ENCODE measurements around the gene HTR2C. TPM values are rescaled to one million over a fixed set of nuclear protein-coding genes. Genes with fewer than 3 reads are reported as not detected.

HTR2C gene
- total RNA-seq, result not detected

- Histone ChIP-seq H3K4me1 (no peaks in the 10 kb centered on the region), H3K36me3 (no peaks in the 10 kb centered on the region), H3K9me3 (no peaks in the 10 kb centered on the region), H3K27ac (no peak within 1 kb of the TSS), H3K27me3 (peaks cover 7% of the 10 kb centered on the region), H3K4me3 (peak within 1 kb of the TSS; percentile 25 to 48)
- no peak for DNase-seq (ENCODE audit: low spot score in 2 of 2)
- intact Hi-C loops (cut with DNase I), result no loop called here
- TF ChIP-seq, protein P1, sequence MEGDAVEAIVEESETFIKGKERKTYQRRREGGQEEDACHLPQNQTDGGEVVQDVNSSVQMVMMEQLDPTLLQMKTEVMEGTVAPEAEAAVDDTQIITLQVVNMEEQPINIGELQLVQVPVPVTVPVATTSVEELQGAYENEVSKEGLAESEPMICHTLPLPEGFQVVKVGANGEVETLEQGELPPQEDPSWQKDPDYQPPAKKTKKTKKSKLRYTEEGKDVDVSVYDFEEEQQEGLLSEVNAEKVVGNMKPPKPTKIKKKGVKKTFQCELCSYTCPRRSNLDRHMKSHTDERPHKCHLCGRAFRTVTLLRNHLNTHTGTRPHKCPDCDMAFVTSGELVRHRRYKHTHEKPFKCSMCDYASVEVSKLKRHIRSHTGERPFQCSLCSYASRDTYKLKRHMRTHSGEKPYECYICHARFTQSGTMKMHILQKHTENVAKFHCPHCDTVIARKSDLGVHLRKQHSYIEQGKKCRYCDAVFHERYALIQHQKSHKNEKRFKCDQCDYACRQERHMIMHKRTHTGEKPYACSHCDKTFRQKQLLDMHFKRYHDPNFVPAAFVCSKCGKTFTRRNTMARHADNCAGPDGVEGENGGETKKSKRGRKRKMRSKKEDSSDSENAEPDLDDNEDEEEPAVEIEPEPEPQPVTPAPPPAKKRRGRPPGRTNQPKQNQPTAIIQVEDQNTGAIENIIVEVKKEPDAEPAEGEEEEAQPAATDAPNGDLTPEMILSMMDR (IDR thresholded peaks at IDR 0.05), result no peak
Observed at GRCh38 chrX:114583646-114584374, at the start of gene HTR2C. Gene HTR2C, plus strand, starts transcription at chrX:114584086. Its CDS starts 142,851 bp downstream, at chrX:114726937.

DNA sequence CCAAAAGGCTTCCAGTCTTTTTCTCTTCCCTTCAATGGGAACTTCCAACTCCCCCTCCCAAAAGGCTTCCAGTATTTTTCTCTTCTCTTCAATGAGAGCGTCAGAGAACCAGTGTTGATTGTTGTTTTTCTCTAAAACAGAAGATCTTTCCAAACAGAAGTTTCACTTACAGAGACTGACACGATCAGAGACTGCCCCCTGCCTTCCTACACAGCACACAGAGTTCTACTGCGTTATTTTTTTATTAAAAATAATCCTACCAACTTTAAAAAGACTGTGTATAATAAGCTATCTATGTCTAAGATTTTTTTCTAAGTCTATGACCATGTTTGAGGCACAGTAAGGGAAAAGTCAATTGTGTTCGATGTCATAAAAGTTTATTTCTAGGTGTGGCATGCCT, 3.5 kb upstream of the HTR2C start:
- intact Hi-C loops (cut with DNase I), result no loop called here

DNA sequence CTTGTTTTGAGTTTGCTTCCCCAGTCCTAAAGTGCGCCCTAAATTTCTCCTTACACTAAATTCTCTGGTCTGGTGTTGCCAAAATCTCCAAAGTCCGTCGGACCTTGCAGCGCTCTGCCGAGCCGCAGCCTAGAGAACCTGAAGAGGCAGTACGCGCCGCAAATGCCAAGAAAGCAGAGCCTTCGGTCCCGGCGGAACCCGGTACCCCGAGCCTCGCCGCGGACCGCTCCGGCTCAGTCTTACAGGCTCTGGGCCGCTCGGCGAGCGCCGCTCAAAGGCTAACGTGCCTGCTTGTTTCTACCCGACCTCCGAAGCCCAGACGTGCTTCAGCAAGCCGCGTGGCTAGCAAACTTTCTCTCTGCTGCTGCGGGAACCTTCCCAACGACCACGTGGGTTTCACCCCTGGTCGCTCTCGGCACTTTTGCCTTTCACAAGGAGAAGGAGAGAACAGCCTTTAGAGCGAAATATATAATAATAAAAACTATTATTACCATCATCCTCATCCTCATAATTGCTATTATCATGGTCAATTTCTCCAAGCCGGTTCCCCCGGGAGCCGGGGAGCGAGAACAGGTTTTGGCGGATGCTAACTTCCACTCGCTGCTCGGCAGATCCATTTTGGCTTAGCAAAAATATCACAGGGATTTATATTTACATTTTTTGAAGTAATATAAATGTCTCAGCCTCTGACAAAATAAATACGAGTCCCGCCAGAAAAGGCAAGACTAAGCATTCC, 2.2 kb upstream of the HTR2C start:
- DNase-seq (ENCODE audit: low spot score in 2 of 2), result no peak
- Histone ChIP-seq H3K27ac (no peak overlapping the region), H3K27me3 (peaks cover 7% of the 10 kb centered on the region), H3K9me3 (no peaks in the 10 kb centered on the region), H3K36me3 (no peaks in the 10 kb centered on the region), H3K4me1 (no peaks in the 10 kb centered on the region), H3K4me3 (peak overlapping the region in 1 of 2 donors; percentile 41)
- TF ChIP-seq, protein P1 (IDR thresholded peaks at IDR 0.05), result no peak
- intact Hi-C loops (cut with DNase I), result no loop called here

More for the DNA sequence above, 3.5 kb upstream of the HTR2C start:
- Histone ChIP-seq H3K27ac (no peak overlapping the region), H3K4me3 (no peak overlapping the region), H3K4me1 (no peaks in the 10 kb centered on the region), H3K36me3 (no peaks in the 10 kb centered on the region), H3K9me3 (no peaks in the 10 kb centered on the region), H3K27me3 (peaks cover 7% of the 10 kb centered on the region)
- no peak for DNase-seq (ENCODE audit: low spot score in 2 of 2)
- TF ChIP-seq, protein P1 (IDR thresholded peaks at IDR 0.05), result no peak

DNA sequence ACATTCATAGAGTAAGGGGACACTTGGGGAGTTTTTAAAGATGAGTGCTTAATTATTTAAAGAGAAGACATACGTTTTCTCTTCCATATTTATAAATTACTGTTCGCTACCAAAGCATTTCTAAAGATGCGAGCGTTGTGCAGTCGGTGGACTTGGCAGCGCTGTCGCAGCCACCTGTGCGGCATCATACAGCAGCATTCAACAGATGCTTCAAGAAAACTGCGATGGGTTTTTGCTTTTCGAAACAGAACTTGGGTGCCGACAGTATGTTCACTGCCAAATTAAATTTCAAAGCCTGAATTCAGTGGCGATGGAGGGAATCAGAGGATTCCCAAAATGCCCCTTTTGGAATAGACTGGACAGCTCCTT, 1.6 kb upstream of the HTR2C start:
- TF ChIP-seq, protein P1 (IDR thresholded peaks at IDR 0.05), result no peak
- no peak overlapping the region for H3K27ac ChIP-seq
- H3K9me3 ChIP-seq, result no peaks in the 10 kb centered on the region
- intact Hi-C loops (cut with DNase I), result no loop called here
- no peak overlapping the region for H3K4me3 ChIP-seq
- H3K4me1 ChIP-seq, result no peaks in the 10 kb centered on the region
- no peak for DNase-seq (ENCODE audit: low spot score in 2 of 2)
- H3K36me3 ChIP-seq, result no peaks in the 10 kb centered on the region
- H3K27me3 ChIP-seq, result peaks cover 7% of the 10 kb centered on the region

GRCh38 chrX:114582698-114583395, 1.0 kb upstream of the HTR2C start:
- intact Hi-C loops (cut with DNase I), result no loop called here
- TF ChIP-seq, protein P1 (IDR thresholded peaks at IDR 0.05), result no peak
- Histone ChIP-seq H3K9me3 (no peaks in the 10 kb centered on the region), H3K4me1 (no peaks in the 10 kb centered on the region), H3K4me3 (no peak overlapping the region), H3K36me3 (no peaks in the 10 kb centered on the region), H3K27ac (no peak overlapping the region), H3K27me3 (peaks cover 7% of the 10 kb centered on the region)
- no peak for DNase-seq (ENCODE audit: low spot score in 2 of 2)

Measured in ascending aorta (tissue), 2 donors.